ENCODE measurements around the gene KIF5C.

- no peak for TF ChIP-seq POLR2A (IDR thresholded peaks at IDR 0.05)
- TF ChIP-seq, protein P1, sequence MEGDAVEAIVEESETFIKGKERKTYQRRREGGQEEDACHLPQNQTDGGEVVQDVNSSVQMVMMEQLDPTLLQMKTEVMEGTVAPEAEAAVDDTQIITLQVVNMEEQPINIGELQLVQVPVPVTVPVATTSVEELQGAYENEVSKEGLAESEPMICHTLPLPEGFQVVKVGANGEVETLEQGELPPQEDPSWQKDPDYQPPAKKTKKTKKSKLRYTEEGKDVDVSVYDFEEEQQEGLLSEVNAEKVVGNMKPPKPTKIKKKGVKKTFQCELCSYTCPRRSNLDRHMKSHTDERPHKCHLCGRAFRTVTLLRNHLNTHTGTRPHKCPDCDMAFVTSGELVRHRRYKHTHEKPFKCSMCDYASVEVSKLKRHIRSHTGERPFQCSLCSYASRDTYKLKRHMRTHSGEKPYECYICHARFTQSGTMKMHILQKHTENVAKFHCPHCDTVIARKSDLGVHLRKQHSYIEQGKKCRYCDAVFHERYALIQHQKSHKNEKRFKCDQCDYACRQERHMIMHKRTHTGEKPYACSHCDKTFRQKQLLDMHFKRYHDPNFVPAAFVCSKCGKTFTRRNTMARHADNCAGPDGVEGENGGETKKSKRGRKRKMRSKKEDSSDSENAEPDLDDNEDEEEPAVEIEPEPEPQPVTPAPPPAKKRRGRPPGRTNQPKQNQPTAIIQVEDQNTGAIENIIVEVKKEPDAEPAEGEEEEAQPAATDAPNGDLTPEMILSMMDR (IDR thresholded peaks at IDR 0.05): no peak
These were observed 95.4 kb downstream of the KIF5C start for GRCh38 chr2:148970385-148970784.

Measured in body of pancreas (tissue), 4 donors.